OCI-LY1 (cell line): ENCODE measurements around the gene SLC38A8.

Experiments
- H2AFZ ChIP-seq: fragments of 200-600 bp; sonication (generic), shearing (Covaris generic); 2 replicates; pipeline ENCODE4 v1.6.0; 2014; ENCODE audit warnings: antibody characterized with exemption, mild to moderate bottlenecking, low read length
- H3F3A ChIP-seq: fragments of 200-600 bp; sonication (generic), shearing (Covaris generic); 2 replicates; pipeline ENCODE4 v1.6.0; 2014; ENCODE audit warnings: mild to moderate bottlenecking, antibody characterized with exemption, low read length, moderate library complexity; ENCODE audit not compliant: insufficient read depth
- H3K27ac ChIP-seq: fragments of 200-600 bp; sonication (generic); 2 replicates; pipeline ENCODE4 v1.5.1; 2014; ENCODE audit warnings: low read length, mixed run types, mild to moderate bottlenecking, low read depth; ENCODE audit not compliant: poor library complexity, severe bottlenecking
- H3K27me3 ChIP-seq: fragments of 200-600 bp; sonication (generic); 2 replicates; pipeline ENCODE4 v1.6.0; 2014; ENCODE audit warnings: antibody characterized with exemption, mild to moderate bottlenecking, low read length, moderate library complexity; ENCODE audit not compliant: insufficient read depth
- H3K36me3 ChIP-seq: fragments of 200-600 bp; sonication (generic); 2 replicates; pipeline ENCODE4 v1.6.1; 2014; ENCODE audit warnings: mild to moderate bottlenecking, antibody characterized with exemption, low read length, moderate library complexity, mixed read lengths; ENCODE audit not compliant: insufficient read depth
- H3K4me1 ChIP-seq: fragments of 200-600 bp; sonication (generic); 2 replicates; pipeline ENCODE4 v1.5.1; 2014; ENCODE audit warnings: mild to moderate bottlenecking, low read length, moderate library complexity; ENCODE audit not compliant: insufficient read depth, severe bottlenecking
- H3K4me2 ChIP-seq: fragments of 200-600 bp; sonication (generic), shearing (Covaris generic); 2 replicates; pipeline ENCODE4 v1.6.1; 2014; ENCODE audit warnings: low read length
- H3K4me3 ChIP-seq: fragments of 200-600 bp; sonication (generic); 2 replicates; pipeline ENCODE4 v1.5.1; 2014; ENCODE audit warnings: low read length, low read depth, mild to moderate bottlenecking, mixed read lengths; ENCODE audit not compliant: poor library complexity, severe bottlenecking
- H3K79me2 ChIP-seq: fragments of 200-600 bp; shearing (Covaris generic); 2 replicates; pipeline ENCODE4 v1.6.1; 2016; ENCODE audit warnings: mixed run types, low read length, mixed read lengths; ENCODE audit not compliant: insufficient read depth
- H3K9ac ChIP-seq: fragments of 200-600 bp; sonication (generic), shearing (Covaris generic); 2 replicates; pipeline ENCODE4 v1.6.1; 2014; ENCODE audit warnings: mild to moderate bottlenecking, low read length, mixed read lengths
- H3K9me2 ChIP-seq: fragments of 200-600 bp; sonication (generic), shearing (Covaris generic); 2 replicates; pipeline ENCODE4 v1.6.1; 2014; ENCODE audit warnings: low read depth, mild to moderate bottlenecking, low read length, mixed read lengths
- H3K9me3 ChIP-seq: fragments of 200-600 bp; shearing (Covaris generic); 2 replicates; pipeline ENCODE4 v1.6.1; 2014; ENCODE audit warnings: low read length, mixed read lengths
- H4K20me1 ChIP-seq: fragments of 200-600 bp; sonication (generic), shearing (Covaris generic); 2 replicates; pipeline ENCODE4 v1.6.0; 2016; ENCODE audit warnings: mild to moderate bottlenecking, low read length; ENCODE audit not compliant: insufficient read depth
- CTCF ChIP-seq: fragments of 200-600 bp; sonication (generic), shearing (Covaris generic); IDR thresholded peaks from 2 replicates; pipeline ENCODE4 v1.5.1; 2017; ENCODE audit warnings: mild to moderate bottlenecking, antibody characterized with exemption, low read length, moderate library complexity, mixed read lengths
- EZH2 ChIP-seq: fragments of 200-600 bp; sonication (generic), shearing (Covaris generic); IDR thresholded peaks from 2 replicates; pipeline ENCODE4 v1.8.0; 2017; ENCODE audit warnings: borderline replicate concordance, mixed run types, mild to moderate bottlenecking, antibody characterized with exemption, low read length, moderate library complexity, mixed read lengths

Gene SLC38A8

GRCh38 chr16:84061236-84061819 is 18.7 kb upstream of the SLC38A8 start:
- H3K4me3 ChIP-seq, result no peak overlapping the region
- H3K27me3 ChIP-seq, result no peaks in the 10 kb centered on the region
- no peaks in the 10 kb centered on the region for H3K79me2 ChIP-seq
- H3K27ac ChIP-seq, result no peak overlapping the region
- peaks cover 96% of the 10 kb centered on the region for H3K36me3 ChIP-seq
- no peaks in the 10 kb centered on the region; the same call in 1 of the 2 replicates for H3F3A ChIP-seq
- H3K4me1 ChIP-seq, result no peaks in the 10 kb centered on the region
- H2AFZ ChIP-seq, result no peak overlapping the region
- TF ChIP-seq CTCF (no peak), EZH2 (no peak)
- no peaks in the 10 kb centered on the region for H3K9me2 ChIP-seq
- H4K20me1 ChIP-seq, result no peaks in the 10 kb centered on the region
- no peak overlapping the region for H3K9ac ChIP-seq
- H3K4me2 ChIP-seq, result no peak overlapping the region
- no peaks in the 10 kb centered on the region for H3K9me3 ChIP-seq

DNA sequence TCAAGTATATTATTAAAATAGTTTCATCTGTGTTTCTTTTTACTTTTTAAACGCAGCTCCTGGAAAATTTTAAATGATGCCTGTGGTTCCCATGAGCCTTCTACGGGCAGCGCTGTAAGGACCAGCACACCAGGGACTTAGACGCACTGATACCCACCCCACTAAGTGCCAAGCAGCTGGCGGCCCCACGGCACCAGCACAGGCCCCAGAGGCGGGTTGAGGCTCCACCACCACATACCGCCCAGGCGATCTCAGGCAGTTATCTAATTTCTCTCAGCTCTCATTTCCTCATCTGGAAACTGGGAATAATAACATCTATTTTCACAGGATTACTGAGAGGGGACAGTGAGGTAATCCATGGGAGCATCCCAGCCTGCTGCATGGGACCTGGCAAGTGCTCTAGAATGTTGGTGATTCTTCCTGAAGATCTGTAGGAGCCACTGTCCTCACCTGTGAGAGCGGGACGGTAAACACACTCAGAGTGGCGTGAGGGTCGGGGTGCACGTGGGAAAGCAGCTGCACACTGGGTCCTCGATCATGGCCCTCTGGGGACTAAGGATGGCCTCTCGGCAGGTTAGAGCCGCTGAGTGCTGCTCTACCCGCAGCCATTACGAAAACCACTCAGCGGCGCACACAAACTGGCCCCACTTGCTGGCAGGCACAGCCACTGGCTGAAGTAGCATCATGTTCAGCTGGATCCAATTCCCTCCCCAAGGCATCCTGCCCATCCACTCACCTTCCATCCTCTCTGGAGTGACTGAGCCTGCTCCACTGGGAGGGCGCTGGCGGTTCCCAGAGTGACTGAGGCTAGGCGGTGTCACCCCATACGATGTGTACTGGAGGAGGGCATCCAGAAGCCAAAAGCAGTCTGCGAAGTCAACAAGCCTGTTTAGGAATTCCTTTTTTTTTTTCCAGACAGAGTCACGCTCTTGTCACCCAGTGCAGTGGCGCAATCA is 17.6 kb upstream of the SLC38A8 start:
- Histone ChIP-seq H3K9me3 (no peaks in the 10 kb centered on the region), H3K9me2 (no peaks in the 10 kb centered on the region), H3K9ac (no peak overlapping the region), H3K79me2 (no peaks in the 10 kb centered on the region), H3K36me3 (peaks cover 96% of the 10 kb centered on the region), H2AFZ (no peak overlapping the region), H3K4me1 (no peaks in the 10 kb centered on the region), H3K4me3 (no peak overlapping the region), H3F3A (no peaks in the 10 kb centered on the region), H4K20me1 (no peaks in the 10 kb centered on the region), H3K4me2 (no peak overlapping the region), H3K27ac (no peak overlapping the region), H3K27me3 (no peaks in the 10 kb centered on the region)
- TF ChIP-seq EZH2 (no peak), CTCF (no peak)

DNA sequence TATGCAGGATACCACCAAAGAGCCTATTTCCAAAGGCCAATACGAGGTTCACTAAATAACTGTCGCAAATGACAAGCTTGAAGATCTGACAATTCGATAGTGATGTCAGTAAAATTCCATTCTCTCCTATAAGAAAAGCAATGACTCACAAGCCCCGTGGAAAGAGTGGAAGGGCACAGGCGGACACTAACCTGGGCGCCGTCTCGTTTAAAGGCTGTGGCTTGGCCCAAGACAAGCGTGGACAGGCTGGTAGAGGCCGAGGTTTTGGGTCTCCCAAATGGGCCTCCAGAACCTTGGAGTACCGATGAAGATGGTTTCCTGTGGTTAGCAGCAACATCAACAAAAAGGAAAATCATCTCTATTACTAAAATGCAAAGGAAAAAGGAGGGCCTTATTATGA is 16.5 kb upstream of the SLC38A8 start:
- Histone ChIP-seq H3K79me2 (no peaks in the 10 kb centered on the region), H3K4me1 (no peaks in the 10 kb centered on the region), H4K20me1 (no peaks in the 10 kb centered on the region), H3K27me3 (no peaks in the 10 kb centered on the region), H3K9me3 (no peaks in the 10 kb centered on the region), H3F3A (no peaks in the 10 kb centered on the region), H3K36me3 (peaks cover 97% of the 10 kb centered on the region), H2AFZ (no peak overlapping the region), H3K4me3 (no peak overlapping the region), H3K4me2 (no peak overlapping the region), H3K27ac (no peak overlapping the region), H3K9ac (no peak overlapping the region), H3K9me2 (no peaks in the 10 kb centered on the region)
- TF ChIP-seq EZH2 (no peak), CTCF (no peak)
